HG02840 (cell line): ENCODE measurements around the gene FANCG.

Experiments used
- ATAC-seq: cut with Tn5 transposase; IDR thresholded peaks from one replicate; pipeline ENCODE4 v1.9.1; 2021; ENCODE audit warnings: mild to moderate bottlenecking, moderate library complexity, moderate number of reproducible peaks; ENCODE audit not compliant: unreplicated experiment, low FRiP score

The FANCG gene

GRCh38 chr9:35104586-35104985 lies 24.8 kb upstream of the FANCG start:
- no peak for ATAC-seq

- ATAC-seq: no peak
These were observed 24.0 kb upstream of the FANCG start for GRCh38 chr9:35103660-35104191.

GRCh38 chr9:35102769-35103659 lies 23.3 kb upstream of the FANCG start, which contains the start of gene STOML2:
STOML2 (minus strand) TSS chr9:35103131; CDS start chr9:35103094, 37 bp downstream.
- ATAC-seq: peak; percentile 93

GRCh38 chr9:35102465-35102768 lies 22.7 kb upstream of the FANCG start:
- peak; percentile 7 for ATAC-seq

- no peak for ATAC-seq
These were observed 17.8 kb upstream of the FANCG start for GRCh38 chr9:35097573-35097972.

GRCh38 chr9:35096035-35096849 lies 16.5 kb upstream of the FANCG start, which contains the start of gene PIGO:
PIGO (minus strand) TSS chr9:35096591; CDS start chr9:35095565, 1,026 bp downstream.
- ATAC-seq: peak; percentile 84

- no peak for ATAC-seq
These were observed 11.8 kb upstream of the FANCG start for GRCh38 chr9:35091536-35091935.

- ATAC-seq: no peak
These were observed 9.7 kb upstream of the FANCG start for GRCh38 chr9:35089434-35089833.

GRCh38 chr9:35085078-35085477 lies 5.3 kb upstream of the FANCG start:
- ATAC-seq: no peak

GRCh38 chr9:35079041-35079425 lies 709 bp downstream of the FANCG start:
- no peak for ATAC-seq

- no peak for ATAC-seq
These were observed 1.7 kb downstream of the FANCG start for GRCh38 chr9:35078066-35078465.

- no peak for ATAC-seq
These were observed 2.9 kb downstream of the FANCG start for GRCh38 chr9:35076848-35077247.

- no peak for ATAC-seq
These were observed 4.4 kb downstream of the FANCG start for GRCh38 chr9:35075358-35075757.

GRCh38 chr9:35074791-35075190 lies 5.0 kb downstream of the FANCG start:
- no peak for ATAC-seq

- ATAC-seq: no peak
These were observed 5.6 kb downstream of the FANCG start for GRCh38 chr9:35074141-35074540.

GRCh38 chr9:35073279-35073612 lies 6.5 kb downstream of the FANCG start:
- no peak for ATAC-seq

GRCh38 chr9:35072461-35073278 lies 7.1 kb downstream of the FANCG start, which contains the start of gene VCP:
VCP (minus strand) TSS chr9:35072625; CDS start chr9:35072353, 272 bp downstream.
- peak; percentile 88 for ATAC-seq

GRCh38 chr9:35071814-35072460 lies 7.8 kb downstream of the FANCG start:
- peak; percentile 56 for ATAC-seq

- ATAC-seq: no peak
These were observed 8.6 kb downstream of the FANCG start for GRCh38 chr9:35070823-35071813.
